GM18868 (cell line): ENCODE measurements around the gene OR6B1.

ENCODE experiments used
- ATAC-seq: cut with Tn5 transposase; IDR thresholded peaks from one replicate; pipeline ENCODE4 v1.9.1; 2021; ENCODE audit warnings: mild to moderate bottlenecking, moderate library complexity; ENCODE audit not compliant: unreplicated experiment

OR6B1 gene

DNA sequence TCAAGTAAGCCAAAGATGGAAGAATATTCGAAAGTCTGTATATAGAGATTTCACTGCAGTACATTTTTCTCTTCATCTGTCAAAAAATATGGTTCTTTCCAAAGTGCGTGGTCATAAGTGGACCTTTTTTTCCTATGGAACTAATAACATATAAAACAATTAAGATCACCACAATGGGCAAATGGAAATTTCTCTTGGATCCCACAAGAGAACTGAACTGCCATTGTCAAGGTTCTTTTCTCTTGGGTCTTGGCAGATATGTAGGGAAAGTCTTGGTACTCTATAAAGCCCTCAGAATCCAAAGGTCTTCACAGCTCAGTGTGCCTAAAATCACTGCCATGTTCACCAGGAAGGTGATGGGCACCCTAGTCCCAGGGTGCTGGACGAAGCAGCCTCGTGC is at the start of gene OR6B1:
OR6B1 (plus strand) TSS at position 301 of the 400 bp plus-strand sequence. CDS start 3,677 bp downstream, outside the sequence.
- no peak for ATAC-seq

DNA sequence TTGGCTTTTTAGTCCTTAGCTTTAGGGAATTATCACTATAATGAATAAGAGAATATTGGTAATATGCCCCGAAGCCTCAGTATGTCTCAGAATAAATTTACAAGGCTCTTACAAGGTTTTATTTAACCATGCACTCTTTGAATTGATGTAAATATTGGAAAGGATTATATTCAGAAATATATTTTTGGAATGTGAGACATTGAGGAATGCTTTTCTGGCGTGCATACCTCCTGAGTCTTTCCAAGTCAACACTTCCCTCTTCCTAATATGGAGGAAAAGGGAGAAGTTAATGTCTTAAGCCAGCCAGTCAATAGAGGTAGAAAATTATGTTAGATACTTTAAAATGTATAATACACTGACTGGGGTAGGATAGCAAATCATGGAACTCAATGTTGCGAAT is 46.7 kb upstream of the OR6B1 start:
- ATAC-seq: no peak

DNA sequence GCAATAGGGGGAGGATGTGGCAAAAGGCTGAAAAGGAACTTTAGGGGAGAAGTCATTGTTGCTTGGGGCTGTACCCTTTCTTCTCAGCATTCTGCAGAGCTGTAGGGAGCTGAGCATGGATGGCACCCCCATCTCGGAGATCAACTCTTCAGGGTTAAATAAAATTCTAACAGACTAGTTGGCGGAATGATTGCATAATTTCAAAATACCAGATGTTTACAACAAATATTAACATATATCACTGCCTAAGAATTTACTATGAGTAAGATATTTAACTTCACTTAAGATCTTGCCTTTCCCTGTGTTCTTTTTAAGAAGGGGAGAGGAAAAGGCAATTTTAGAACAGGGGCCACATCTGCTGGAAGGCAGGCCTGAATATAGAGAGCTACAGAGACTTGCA is 46.0 kb upstream of the OR6B1 start:
- no peak for ATAC-seq

DNA sequence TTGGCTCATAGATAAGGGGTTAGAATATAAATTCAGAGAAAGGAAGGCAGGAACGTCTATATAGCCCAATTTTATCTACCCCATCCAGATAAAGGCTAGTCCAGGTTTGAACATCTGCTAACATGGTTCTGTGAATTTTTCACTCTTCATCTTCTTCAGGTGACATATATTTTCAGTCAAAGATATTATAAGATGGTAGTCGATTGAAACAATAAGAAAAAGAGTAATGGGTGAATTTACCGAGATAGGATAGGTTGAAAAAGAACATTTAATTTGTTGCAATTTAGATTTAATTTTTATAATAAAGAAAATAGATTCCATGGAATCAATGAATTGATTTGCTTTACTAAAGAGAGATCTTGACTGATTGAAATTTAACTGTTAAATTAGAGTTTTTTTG is 45.6 kb upstream of the OR6B1 start, which contains the start of gene OR2F1:
OR2F1 (plus strand) TSS at position 301 of the 400 bp plus-strand sequence. CDS start 5,127 bp downstream, outside the sequence.
- ATAC-seq: no peak

DNA sequence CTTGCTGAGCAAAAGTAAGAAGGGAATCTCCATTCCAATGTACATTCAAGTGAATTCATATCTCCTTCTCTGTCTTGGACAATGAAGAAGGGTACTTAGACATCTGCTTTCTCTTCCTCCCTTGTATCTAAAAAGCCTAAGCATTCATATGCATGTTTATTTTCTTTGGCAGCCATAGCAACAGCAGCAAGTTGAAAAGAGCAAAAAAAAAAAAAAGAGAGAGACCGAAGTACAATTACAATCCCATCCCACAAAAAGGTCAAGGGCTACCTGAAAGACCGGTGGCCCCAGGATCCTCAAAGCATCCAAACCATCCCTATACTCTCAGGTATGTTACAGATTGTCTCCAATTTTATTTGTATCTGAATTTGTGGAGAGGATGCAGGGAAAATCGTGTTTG is 41.3 kb upstream of the OR6B1 start:
- ATAC-seq: no peak

DNA sequence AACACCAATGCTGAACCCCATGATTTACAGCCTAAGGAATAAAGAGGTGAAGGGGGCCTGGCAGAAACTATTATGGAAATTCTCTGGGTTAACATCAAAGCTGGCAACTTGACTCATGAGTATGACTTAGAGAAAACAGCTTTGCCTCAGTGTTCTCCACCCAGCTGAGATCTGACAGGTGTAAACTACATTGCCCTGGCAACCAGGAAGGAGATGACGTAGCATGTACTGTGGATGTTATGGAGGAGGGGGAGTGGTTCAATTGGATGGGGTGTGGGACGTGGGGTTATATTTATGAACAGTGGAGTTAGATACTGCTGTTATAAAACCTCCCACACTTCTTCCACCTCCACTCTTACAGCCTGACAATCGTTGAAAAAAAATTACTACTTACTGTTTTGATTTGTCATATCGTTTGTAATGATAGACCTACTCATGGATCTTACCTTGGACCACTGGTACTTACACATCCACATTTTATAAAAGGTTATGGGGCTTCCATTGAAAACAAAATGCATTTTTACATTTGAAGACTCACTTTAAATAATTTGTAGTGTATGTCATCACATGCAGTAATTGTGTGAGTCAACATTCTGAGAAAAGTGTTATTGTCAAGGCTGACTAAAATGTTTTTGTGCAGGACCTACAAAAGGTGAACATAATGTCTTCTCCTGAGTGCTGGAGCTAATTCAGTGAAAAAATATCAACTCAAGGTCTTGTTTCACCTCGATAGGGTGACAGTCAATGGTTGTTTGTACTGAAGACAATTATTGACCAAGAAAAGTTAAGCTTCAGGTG is 39.1 kb upstream of the OR6B1 start:
- ATAC-seq: no peak

DNA sequence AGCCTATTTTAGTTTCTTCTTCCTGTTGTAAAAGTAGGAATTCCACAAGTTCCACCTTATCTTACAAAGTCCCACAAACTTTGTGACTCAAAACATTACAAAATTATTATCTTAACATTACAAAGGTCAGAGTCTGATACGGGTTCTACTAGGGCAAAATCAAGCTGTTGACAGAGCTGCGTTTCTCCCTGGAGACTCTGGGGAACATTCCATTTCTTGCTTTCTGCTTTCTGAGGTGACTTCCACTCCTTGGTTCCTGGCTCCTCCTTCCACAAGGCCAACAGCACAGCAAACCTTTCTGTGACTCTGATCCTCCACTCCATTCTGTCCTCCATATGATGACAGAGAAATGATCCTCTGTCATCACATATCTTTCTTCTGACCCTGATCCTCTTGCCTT is 34.8 kb upstream of the OR6B1 start:
- ATAC-seq: no peak

DNA sequence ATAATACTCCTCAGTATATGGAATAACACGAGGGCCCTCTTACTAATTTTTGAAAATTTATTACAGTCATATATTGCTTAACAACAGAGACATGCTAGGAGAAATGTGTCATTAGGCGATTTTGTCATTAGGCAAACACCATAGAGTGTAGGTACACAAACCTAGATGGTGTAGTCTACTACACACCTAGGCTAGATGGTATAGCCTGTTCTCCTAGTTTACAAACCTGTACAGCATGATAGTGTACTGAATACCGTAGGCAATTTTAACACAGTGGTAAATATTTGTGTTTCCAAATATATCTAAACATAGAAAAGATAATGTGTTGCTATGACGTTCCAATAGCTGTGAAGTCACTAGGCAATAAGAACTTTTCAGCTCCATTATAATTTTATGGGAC is 32.7 kb upstream of the OR6B1 start:
- ATAC-seq: no peak

DNA sequence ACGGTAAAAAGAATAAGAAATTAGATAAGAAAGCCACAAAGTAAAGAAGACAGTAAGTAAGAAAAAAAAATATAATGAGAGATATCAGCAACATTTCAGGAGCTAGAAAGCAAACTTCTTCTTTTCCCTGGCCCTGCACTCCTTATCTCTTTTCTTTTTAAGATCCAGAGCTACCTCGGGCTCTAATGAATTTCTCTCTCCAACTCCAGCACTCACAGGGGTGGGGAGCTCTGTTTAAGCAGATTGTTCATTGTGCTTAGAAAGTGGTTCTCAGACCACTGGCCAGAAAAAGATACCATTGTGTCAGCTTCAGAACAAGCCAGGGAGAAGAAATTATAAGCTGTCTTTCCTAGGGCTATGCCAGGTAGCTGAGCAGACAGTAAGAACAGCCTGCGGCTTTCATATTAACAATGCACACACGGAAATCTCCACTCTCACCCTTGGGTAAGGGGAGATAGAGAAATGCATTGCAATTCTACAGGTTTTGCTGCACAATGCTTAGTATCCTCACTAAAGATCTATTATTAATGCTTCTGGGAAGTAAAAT is 26.2 kb upstream of the OR6B1 start:
- ATAC-seq: no peak

DNA sequence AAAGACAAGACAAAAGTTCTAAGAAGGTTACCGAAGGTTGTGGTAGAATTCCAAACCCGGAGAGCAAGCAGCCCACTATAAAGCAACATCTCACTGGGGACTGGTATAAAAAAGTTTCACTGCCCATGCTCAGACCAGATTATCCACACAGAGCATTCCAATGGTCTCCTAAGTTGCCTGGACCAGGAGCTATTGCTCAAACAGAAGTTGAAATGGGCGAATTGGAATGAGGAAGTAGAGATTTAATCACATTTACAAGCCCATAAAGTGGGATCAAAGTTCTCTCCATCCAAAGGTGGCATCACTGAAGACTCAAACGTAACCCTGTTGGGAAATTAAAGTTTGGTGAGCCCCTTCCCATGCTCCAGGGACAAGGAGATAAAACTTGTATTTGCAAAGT is 25.7 kb upstream of the OR6B1 start:
- no peak for ATAC-seq

DNA sequence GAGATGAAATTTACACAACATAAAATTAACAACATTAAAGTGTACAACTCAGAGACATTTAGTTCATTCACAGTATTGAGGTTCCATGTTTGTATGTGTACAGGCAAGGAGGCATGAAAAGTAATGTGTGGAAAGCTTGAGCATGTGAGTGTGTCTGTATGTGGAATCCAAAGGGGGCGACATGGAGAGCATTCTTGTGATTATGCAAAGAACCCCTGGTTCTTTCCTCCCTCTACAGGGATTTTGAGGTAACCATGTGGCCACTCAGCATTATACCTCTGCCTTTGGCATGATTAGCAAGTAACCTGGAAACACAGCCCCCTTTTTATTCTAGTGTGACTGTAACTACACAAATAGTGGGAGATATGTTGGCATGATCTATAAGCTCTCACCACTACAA is 24.5 kb upstream of the OR6B1 start:
- ATAC-seq: no peak

DNA sequence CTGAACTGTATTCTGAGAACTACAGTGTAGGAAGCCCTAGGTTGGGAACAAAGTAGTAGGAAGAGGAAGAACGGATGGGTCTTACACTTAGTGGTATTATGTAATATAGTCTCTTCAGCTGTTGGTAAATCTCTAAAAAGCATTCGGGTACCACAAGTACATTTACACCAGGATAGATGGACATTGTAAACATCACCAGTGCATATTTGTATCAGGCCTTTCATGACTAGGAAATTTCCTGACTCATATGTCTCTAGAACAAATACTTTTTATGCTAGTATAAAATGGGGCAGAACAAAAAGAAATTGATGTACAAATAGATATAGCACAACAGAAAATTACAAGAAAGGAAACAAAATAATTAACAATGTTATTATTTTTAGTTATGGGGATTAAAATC is 21.5 kb upstream of the OR6B1 start:
- ATAC-seq: no peak

DNA sequence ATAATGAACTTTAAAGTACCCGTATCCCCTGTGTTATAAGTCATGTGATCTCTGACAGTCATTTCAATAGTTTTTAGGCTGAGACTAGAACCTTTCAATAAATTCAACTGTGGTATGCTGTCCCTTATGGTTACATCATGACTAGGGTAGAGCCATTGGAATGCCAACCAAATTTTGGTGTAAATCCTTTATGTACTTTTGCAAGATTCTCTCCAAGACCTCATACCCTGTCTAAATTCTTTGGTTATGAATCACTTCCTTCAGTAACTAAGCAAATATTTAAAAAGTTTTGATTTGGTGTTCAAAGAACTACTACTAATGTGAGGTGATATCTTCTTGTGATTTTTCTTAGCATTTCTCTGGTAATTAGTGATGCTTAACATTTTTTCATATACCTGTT is 20.8 kb upstream of the OR6B1 start:
- ATAC-seq: no peak

DNA sequence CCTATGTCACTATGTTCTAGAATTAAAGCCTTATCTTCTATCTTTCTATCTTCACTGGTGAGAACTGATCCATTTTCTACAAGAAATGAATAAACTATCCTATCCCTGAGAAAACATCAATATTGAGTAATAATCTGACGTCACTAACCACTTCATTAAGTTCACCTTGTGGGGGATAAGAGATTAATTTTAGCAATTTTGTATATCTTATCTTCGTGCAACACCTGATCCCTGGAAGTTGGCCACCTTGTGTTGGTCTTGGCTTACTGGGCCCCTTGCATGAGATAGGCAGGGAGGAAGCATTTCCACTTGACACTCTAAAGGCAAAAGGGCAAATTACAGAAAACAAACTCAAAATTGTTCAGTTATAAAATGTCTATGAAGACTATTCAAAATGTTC is 20.1 kb upstream of the OR6B1 start:
- no peak for ATAC-seq

DNA sequence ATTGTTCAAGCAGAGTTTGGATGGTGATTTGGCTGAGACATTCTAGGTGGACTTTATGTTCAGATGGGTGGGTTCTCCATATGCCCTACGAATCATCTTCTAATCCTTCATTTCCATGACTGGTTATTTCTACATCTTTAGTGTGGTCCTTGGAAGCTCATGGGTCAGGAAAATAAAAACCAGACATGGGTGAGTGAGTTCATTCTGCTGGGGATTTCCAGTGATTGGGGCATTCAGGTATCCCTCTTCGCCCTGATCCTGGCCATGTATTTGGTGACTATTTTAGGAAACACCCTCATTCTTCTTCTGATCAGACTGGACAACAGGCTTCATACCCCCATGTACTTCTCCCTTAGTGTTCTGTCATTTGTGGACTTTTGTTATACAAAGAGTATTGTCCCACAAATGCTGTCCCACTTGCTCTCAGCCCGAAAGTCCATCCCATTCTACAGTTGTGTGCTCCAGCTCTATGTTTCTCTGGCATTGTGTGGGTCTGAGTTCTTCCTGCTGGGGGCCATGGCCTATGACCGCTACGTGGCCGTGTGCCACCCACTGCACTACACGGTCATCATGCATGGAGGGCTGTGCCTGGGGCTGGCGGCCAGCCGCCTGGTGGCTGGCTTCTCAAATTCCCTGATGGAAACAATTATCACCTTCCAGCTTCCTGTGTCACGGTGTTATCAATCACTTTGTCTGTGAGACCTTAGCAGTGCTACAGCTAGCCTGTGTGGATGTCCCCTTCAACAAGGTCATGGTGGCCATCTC is 19.2 kb upstream of the OR6B1 start:
- ATAC-seq: no peak

DNA sequence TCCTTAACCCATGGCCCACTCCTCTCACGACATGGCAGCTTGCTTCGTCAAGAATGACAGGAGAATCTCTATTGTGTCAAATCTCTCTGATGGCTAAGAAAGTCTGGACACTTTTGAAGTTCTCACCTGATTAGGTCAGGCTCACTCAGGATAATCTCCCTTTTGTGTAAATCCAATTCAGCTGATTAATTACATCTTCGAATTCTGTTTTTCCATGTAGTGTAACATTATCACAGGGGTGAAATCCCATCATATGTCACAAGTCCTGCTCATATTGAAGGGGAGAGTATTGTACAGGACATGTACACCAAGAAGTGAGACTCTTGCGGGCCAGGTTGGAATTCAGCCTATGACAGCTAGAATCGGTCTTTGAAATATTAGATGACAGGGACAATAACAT is 16.2 kb upstream of the OR6B1 start:
- no peak for ATAC-seq

DNA sequence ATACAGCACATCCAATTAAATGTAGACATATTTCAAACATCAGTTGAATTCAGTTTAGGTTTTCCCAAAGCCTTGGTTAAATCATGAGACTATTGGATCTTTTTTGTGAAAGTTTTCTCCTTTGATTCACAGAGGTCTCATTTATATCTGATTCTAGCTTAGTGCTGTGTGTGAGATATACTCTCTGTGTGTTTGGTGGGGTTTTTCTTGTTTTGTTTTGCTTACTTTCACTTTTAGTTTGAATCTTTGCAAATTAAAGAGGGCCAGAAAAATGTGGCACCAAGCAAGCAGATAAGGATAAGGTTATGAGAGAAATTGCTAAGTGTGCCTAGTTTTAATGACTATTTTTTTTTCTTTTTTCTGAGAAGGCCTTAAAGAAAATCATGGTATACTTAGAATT is 12.6 kb upstream of the OR6B1 start:
- ATAC-seq: peak; percentile 76

DNA sequence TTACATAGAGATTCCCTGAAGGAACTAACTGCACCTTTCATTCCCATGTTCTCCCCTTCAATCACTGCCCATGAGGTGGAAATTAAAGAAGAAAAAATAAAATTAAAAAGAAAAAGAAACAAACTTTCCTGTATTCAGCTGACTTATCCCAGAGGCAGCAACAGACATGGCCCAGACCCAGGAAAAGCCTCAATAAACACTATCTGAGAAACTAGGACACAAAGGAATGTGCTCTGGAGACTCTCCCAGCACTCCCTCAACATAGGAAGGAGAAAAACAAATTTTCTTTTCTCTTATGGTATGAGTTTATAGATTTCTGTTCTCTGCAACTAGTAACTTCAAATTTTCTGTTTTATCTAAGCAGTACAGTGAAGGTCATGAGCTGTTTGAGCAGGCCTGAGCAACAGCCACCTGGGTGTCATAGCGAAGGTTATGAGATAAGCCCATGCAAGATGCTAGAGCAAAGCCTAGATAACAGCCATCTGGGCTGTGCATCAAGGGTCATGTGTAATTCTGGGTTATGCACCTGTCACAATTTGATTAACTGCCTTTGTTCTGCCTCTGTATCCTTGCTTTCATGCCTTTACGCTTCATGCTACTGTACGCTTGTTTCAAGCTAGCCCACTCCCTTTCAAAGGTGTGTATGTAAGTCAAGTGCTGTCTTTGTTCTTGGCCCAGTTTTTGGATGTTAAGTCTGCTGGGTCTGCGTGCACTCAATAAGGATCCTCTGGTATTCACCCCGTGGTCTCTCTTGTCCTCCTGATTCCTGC is 11.0 kb upstream of the OR6B1 start:
- no peak for ATAC-seq

DNA sequence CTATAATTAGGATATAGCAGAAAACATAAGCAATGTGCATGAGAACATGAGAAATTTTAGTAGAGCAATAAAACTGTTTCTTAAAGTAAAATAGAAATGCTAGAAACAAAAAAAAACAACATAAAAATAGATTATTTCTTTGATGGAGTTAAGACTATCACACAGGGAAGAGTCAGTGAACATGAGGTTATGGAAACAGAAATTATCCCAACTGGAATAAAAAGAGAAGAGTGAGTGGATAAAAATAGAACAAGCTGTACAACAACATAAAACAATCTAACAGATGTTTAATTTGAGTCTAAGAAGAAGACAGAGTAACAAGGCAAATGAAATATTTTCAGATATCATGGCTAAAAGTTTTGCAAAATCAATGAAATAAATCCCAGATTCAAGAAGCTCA is 7.5 kb upstream of the OR6B1 start:
- ATAC-seq: no peak

DNA sequence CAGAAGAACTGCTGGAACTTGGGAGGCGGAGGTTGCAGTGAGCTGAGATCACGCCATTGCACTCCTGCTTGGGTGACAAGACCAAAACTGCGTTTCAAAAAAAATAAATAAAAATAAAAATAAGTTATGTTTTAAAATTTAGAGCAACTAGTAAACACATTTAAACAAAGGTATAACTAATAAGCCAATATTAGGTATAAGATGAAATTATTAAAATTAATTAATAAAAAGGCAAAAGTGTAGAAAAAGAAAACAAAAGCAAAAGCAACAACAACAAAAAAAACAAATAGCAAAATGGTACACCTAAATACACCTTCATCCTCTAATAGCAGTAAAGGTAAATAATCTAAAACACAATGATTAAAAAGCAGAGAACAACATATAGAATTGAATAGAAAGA is 6.2 kb upstream of the OR6B1 start:
- no peak for ATAC-seq

DNA sequence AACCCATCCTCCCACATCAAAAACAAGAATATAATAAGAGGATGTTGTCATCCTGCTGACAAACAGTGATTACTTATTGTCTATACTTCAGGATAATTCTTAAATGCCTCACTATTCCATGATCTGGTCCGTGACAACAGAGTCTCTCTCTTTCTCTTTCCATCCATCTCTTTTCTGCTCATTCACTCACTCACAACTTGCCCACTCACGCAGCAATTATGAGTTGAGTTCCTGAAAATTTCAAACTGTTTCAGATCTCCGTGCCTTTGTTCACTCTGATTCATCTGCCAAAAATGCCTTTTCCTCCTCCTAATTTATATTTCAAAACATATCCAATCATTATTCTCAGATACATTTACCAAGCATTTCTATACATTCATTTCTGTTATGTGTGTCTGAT is 1.4 kb downstream of the OR6B1 start:
- no peak for ATAC-seq
